HL-60 (cell line): ENCODE measurements around the gene INSIG2.

Experiments used
- DNase-seq, 2 experiments: peaks; one replicate each; pipeline ENCODE4 v3.0.0-alpha.2; 2010 to 2020; ENCODE audit warnings: low read depth in 1 of 2, low spot score in 1 of 2
- H3K27ac ChIP-seq: fragments of 250-450 bp; sonication (Bioruptor Pico); replicated peaks from 2 replicates; pipeline ENCODE4 v1.5.1; 2020; ENCODE audit warnings: mild to moderate bottlenecking, moderate library complexity
- H3K27me3 ChIP-seq: fragments of 250-450 bp; sonication (Bioruptor Pico); 2 replicates; pipeline ENCODE4 v1.5.1; 2021; ENCODE audit warnings: mild to moderate bottlenecking, moderate library complexity; ENCODE audit not compliant: insufficient read depth, poor library complexity, severe bottlenecking
- H3K4me3 ChIP-seq: replicated peaks from 2 replicates; pipeline ENCODE4 v1.5.1; 2011; ENCODE audit warnings: mild to moderate bottlenecking, control low read depth, low read length; ENCODE audit not compliant: insufficient read depth
- GABPA ChIP-seq: IDR thresholded peaks from 2 replicates; pipeline ENCODE4 v1.6.1; 2012; ENCODE audit warnings: low read depth
- POLR2AphosphoS5 ChIP-seq: IDR thresholded peaks from 2 replicates; pipeline ENCODE4 v1.6.1; 2012; ENCODE audit warnings: low read depth
- REST ChIP-seq: IDR thresholded peaks from 2 replicates; pipeline ENCODE4 v1.6.1; 2012; ENCODE audit warnings: low read depth; ENCODE audit not compliant: insufficient replicate concordance
- SPI1 ChIP-seq: IDR thresholded peaks from 2 replicates; pipeline ENCODE4 v1.6.1; 2012; ENCODE audit warnings: low read depth, mild to moderate bottlenecking, borderline replicate concordance
- TF ChIP-seq, protein P1 (sequence below): IDR thresholded peaks from one replicate; pipeline ENCODE4 v1.5.1; 2011; ENCODE audit warnings: low read length, control low read depth, inconsistent platforms; ENCODE audit not compliant: insufficient read depth

INSIG2 gene

GRCh38 chr2:118128826-118129225 lies 40.6 kb downstream of the INSIG2 start:
- no peak overlapping the region for H3K4me3 ChIP-seq
- DNase-seq = no peak
- H3K27ac ChIP-seq = no peak overlapping the region
- no peaks in the 10 kb centered on the region for H3K27me3 ChIP-seq
- no peak for TF ChIP-seq GABPA
- no peak for TF ChIP-seq POLR2AphosphoS5
- TF ChIP-seq SPI1 = no peak
- TF ChIP-seq, protein P1, sequence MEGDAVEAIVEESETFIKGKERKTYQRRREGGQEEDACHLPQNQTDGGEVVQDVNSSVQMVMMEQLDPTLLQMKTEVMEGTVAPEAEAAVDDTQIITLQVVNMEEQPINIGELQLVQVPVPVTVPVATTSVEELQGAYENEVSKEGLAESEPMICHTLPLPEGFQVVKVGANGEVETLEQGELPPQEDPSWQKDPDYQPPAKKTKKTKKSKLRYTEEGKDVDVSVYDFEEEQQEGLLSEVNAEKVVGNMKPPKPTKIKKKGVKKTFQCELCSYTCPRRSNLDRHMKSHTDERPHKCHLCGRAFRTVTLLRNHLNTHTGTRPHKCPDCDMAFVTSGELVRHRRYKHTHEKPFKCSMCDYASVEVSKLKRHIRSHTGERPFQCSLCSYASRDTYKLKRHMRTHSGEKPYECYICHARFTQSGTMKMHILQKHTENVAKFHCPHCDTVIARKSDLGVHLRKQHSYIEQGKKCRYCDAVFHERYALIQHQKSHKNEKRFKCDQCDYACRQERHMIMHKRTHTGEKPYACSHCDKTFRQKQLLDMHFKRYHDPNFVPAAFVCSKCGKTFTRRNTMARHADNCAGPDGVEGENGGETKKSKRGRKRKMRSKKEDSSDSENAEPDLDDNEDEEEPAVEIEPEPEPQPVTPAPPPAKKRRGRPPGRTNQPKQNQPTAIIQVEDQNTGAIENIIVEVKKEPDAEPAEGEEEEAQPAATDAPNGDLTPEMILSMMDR = no peak
- no peak for TF ChIP-seq REST

GRCh38 chr2:118130385-118130784 lies 42.1 kb downstream of the INSIG2 start:
- H3K4me3 ChIP-seq = no peak overlapping the region
- no peak for DNase-seq
- TF ChIP-seq POLR2AphosphoS5 (no peak), REST (no peak), GABPA (no peak), SPI1 (no peak)
- TF ChIP-seq, protein P1 = no peak
- H3K27me3 ChIP-seq = no peaks in the 10 kb centered on the region
- H3K27ac ChIP-seq = no peak overlapping the region

DNA sequence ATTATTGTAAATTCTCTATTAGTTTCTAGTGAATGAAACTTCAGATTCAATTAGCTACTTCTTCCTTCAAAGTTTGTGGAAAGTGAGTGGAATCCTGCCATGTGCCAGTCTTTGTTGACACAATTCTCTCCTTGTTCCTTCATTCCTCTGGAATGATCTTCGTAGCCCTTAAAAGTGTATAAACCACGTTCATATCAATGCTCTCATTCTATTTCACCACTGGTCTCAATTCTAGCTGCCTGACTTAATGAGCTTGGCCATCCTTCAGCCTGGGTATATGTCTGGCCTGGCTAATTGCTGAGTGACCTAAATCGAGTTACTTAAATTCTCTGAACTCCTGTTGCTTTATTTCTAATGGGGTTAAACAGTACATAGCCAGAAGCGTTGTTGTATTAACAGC lies 43.5 kb downstream of the INSIG2 start:
- H3K27ac ChIP-seq = no peak overlapping the region
- TF ChIP-seq SPI1 (no peak), REST (no peak), GABPA (no peak), POLR2AphosphoS5 (no peak)
- TF ChIP-seq, protein P1 = no peak
- DNase-seq = no peak
- no peak overlapping the region for H3K4me3 ChIP-seq
- no peaks in the 10 kb centered on the region for H3K27me3 ChIP-seq
